GM18907 (cell line): ENCODE data around the gene XRCC5.

Experiments
- ATAC-seq: cut with Tn5 transposase; IDR thresholded peaks from one replicate; pipeline ENCODE4 v1.9.1; 2021; ENCODE audit warnings: mild to moderate bottlenecking, moderate library complexity; ENCODE audit not compliant: unreplicated experiment

Gene XRCC5

GRCh38 chr2:216216951-216217903 is 108.1 kb downstream of the XRCC5 start:
- peak; percentile 36 for ATAC-seq

- peak; percentile 33 for ATAC-seq
Observed at GRCh38 chr2:216217904-216218260, 108.7 kb downstream of the XRCC5 start.

- no peak for ATAC-seq
Observed at GRCh38 chr2:216219861-216220260, 110.7 kb downstream of the XRCC5 start.

- ATAC-seq, result no peak
Observed at GRCh38 chr2:216220976-216221375, 111.8 kb downstream of the XRCC5 start.

GRCh38 chr2:216221811-216222210 is 112.7 kb downstream of the XRCC5 start:
- ATAC-seq, result no peak

- peak; percentile 82 for ATAC-seq
Observed at GRCh38 chr2:216222650-216223352, 113.7 kb downstream of the XRCC5 start.

GRCh38 chr2:216224388-216224787 is 115.2 kb downstream of the XRCC5 start:
- no peak for ATAC-seq

- ATAC-seq, result no peak
Observed at GRCh38 chr2:216229277-216229914, 120.2 kb downstream of the XRCC5 start.

- no peak for ATAC-seq
Observed at GRCh38 chr2:216231867-216232266, 122.7 kb downstream of the XRCC5 start.

GRCh38 chr2:216232721-216233120 is 123.6 kb downstream of the XRCC5 start:
- no peak for ATAC-seq

GRCh38 chr2:216233281-216233995 is 124.3 kb downstream of the XRCC5 start:
- ATAC-seq, result no peak

- ATAC-seq, result no peak
Observed at GRCh38 chr2:216234106-216234505, 125.0 kb downstream of the XRCC5 start.

- no peak for ATAC-seq
Observed at GRCh38 chr2:216235462-216235861, 126.3 kb downstream of the XRCC5 start.

GRCh38 chr2:216235896-216236295 is 126.7 kb downstream of the XRCC5 start:
- no peak for ATAC-seq

- no peak for ATAC-seq
Observed at GRCh38 chr2:216236486-216236885, 127.3 kb downstream of the XRCC5 start.

GRCh38 chr2:216242365-216242764 is 133.2 kb downstream of the XRCC5 start:
- no peak for ATAC-seq

- ATAC-seq, result no peak
Observed at GRCh38 chr2:216243026-216243425, 133.9 kb downstream of the XRCC5 start.

- no peak for ATAC-seq
Observed at GRCh38 chr2:216245391-216245975, 136.3 kb downstream of the XRCC5 start.

- no peak for ATAC-seq
Observed at GRCh38 chr2:216246766-216247165, 137.6 kb downstream of the XRCC5 start.
